GM12878 (cell line): ENCODE measurements around the gene CTBP1. TPM values are rescaled to one million over a fixed set of nuclear protein-coding genes. Genes with fewer than 3 reads are reported as not detected.
A peak's percentile ranks its signal among the peaks of the same experiment; 100 is the strongest.

Experiments used
- ASH2L ChIP-seq: fragments of 300-600, 200-600 bp; sonication (generic); IDR thresholded peaks from 2 replicates; pipeline ENCODE4 v1.6.1; 2017; ENCODE audit warnings: low read depth, mild to moderate bottlenecking, borderline replicate concordance
- BMI1 ChIP-seq: fragments of 450-650 bp; IDR thresholded peaks from 2 replicates; pipeline ENCODE4 v1.6.1; 2016; ENCODE audit warnings: mild to moderate bottlenecking, moderate library complexity, borderline replicate concordance
- CREM ChIP-seq: IDR thresholded peaks from 2 replicates; pipeline ENCODE4 v1.6.1; 2014; ENCODE audit warnings: antibody characterized with exemption, low read depth
- EGR1 ChIP-seq, 2 experiments: IDR thresholded peaks; 1 replicate in 1 of 2; 2 replicates in 1 of 2; pipeline ENCODE4 v1.6.1; 2011 to 2012; ENCODE audit warnings: low read depth in 2 of 2, low read length in 2 of 2, borderline replicate concordance in 1 of 2, mild to moderate bottlenecking in 1 of 2, moderate library complexity in 1 of 2
- EZH2 ChIP-seq: IDR thresholded peaks from 2 replicates; pipeline ENCODE4 v1.6.1; 2012; ENCODE audit warnings: low read depth, mild to moderate bottlenecking, control low read depth, inconsistent platforms, low read length, borderline replicate concordance; ENCODE audit not compliant: control insufficient read depth
- KLF5 ChIP-seq: fragments of 450-650 bp; IDR thresholded peaks from 2 replicates; pipeline ENCODE4 v1.6.1; 2014; ENCODE audit warnings: mild to moderate bottlenecking; ENCODE audit not compliant: partially characterized antibody
- POU2F2 ChIP-seq: IDR thresholded peaks from 3 replicates; pipeline ENCODE4 v1.6.1; 2011; ENCODE audit warnings: low read depth, mild to moderate bottlenecking, low read length, borderline replicate concordance
- RAD51 ChIP-seq: fragments of 450-650 bp; IDR thresholded peaks from 2 replicates; pipeline ENCODE4 v1.6.1; 2016; ENCODE audit warnings: moderate library complexity, mild to moderate bottlenecking, inconsistent platforms
- RCOR1 ChIP-seq: conservative IDR thresholded peaks from 2 replicates; pipeline ENCODE4 v1.6.1; 2012; ENCODE audit warnings: low read depth, low read length, improper control_type of control experiment
- RELA ChIP-seq: fragments of 450-650 bp; IDR thresholded peaks from 2 replicates; pipeline ENCODE4 v1.8.0; 2014; ENCODE audit warnings: borderline replicate concordance; ENCODE audit not compliant: partially characterized antibody
- RFX5 ChIP-seq: IDR thresholded peaks from 2 replicates; pipeline ENCODE4 v1.6.1; 2011; ENCODE audit warnings: low read depth, low read length, improper control_type of control experiment
- STAT3 ChIP-seq: IDR thresholded peaks from 2 replicates; pipeline ENCODE4 v1.6.1; 2011; ENCODE audit warnings: low read depth, low read length, improper control_type of control experiment
- WRNIP1 ChIP-seq: IDR thresholded peaks from 2 replicates; pipeline ENCODE4 v1.6.1; 2011; ENCODE audit warnings: low read depth, low read length, improper control_type of control experiment, borderline replicate concordance
- ZNF24 ChIP-seq: fragments of 450-650 bp; IDR thresholded peaks from 2 replicates; pipeline ENCODE4 v1.6.1; 2017; ENCODE audit warnings: antibody characterized with exemption, mild to moderate bottlenecking
- ZSCAN29 ChIP-seq: fragments of 450-650 bp; IDR thresholded peaks from 2 replicates; pipeline ENCODE4 v1.6.1; 2017; ENCODE audit warnings: mild to moderate bottlenecking, moderate library complexity
- ZZZ3 ChIP-seq: IDR thresholded peaks from 2 replicates; pipeline ENCODE4 v1.6.1; 2011; ENCODE audit warnings: low read depth; ENCODE audit not compliant: control insufficient read depth, insufficient read length
- polyA plus RNA-seq, 11 experiments: library from polyadenylated mRNA; depleted of rRNA in 4 of 11; unstranded in 6 of 11; stranded (reverse) in 5 of 11; fragments of >200 nt; fragmentation: Nextera tagmentation in 4 of 11; fragmentation: Illumina TruSeq in 1 of 11; extraction: Ambion mirVana in 4 of 11; extraction: Trizol in 1 of 11; gene quantifications; 1 replicate in 1 of 11; 2 replicates in 10 of 11; pipeline versions ENCODE4 v1.2.1 to v1.2.3, GENCODE V29; 2011 to 2016; ENCODE audit warnings: inconsistent platforms in 2 of 11, missing spikeins in 2 of 11, low read depth in 1 of 11
- total RNA-seq, 4 experiments: library from RNA; depleted of rRNA in 3 of 4; stranded (reverse); fragments of >200 nt in 3 of 4; fragmentation: Illumina TruSeq in 1 of 4; extraction: Trizol in 1 of 4; gene quantifications; 2 replicates each; pipeline versions ENCODE4 v1.2.1 to v1.2.3, GENCODE V29; 2013 to 2021
- TF ChIP-seq, protein P1 (sequence below): IDR thresholded peaks from 2 replicates; pipeline ENCODE4 v1.6.1; 2012; ENCODE audit warnings: low read depth, low read length, improper control_type of control experiment
- TF ChIP-seq, protein P2 (sequence below): fragments of 450-650 bp; IDR thresholded peaks from 2 replicates; pipeline ENCODE4 v1.6.1; 2017; ENCODE audit warnings: mild to moderate bottlenecking, moderate library complexity
- TF ChIP-seq, protein P3 (sequence below): IDR thresholded peaks from 2 replicates; pipeline ENCODE4 v1.6.1; 2011; ENCODE audit warnings: borderline replicate concordance, low read depth, mild to moderate bottlenecking, moderate library complexity, mixed read lengths, low read length; ENCODE audit not compliant: insufficient read depth; ENCODE audit errors: extremely low read length
- TF ChIP-seq, protein P4 (sequence below): IDR thresholded peaks from 2 replicates; pipeline ENCODE4 v1.6.1; 2011; ENCODE audit warnings: low read depth, low read length, improper control_type of control experiment, borderline replicate concordance
- TF ChIP-seq, protein P5 (sequence below): fragments of 450-650 bp; conservative IDR thresholded peaks from 2 replicates; pipeline ENCODE4 v1.6.1; 2017; ENCODE audit warnings: mild to moderate bottlenecking, moderate library complexity

CTBP1 gene
- total and polyA plus RNA-seq, 10 of the 15 experiments (the other 5 are each of a cell fraction or from before 2014, with no cell fraction given), result 7.4 to 182 (median 63.1) TPM

DNA sequence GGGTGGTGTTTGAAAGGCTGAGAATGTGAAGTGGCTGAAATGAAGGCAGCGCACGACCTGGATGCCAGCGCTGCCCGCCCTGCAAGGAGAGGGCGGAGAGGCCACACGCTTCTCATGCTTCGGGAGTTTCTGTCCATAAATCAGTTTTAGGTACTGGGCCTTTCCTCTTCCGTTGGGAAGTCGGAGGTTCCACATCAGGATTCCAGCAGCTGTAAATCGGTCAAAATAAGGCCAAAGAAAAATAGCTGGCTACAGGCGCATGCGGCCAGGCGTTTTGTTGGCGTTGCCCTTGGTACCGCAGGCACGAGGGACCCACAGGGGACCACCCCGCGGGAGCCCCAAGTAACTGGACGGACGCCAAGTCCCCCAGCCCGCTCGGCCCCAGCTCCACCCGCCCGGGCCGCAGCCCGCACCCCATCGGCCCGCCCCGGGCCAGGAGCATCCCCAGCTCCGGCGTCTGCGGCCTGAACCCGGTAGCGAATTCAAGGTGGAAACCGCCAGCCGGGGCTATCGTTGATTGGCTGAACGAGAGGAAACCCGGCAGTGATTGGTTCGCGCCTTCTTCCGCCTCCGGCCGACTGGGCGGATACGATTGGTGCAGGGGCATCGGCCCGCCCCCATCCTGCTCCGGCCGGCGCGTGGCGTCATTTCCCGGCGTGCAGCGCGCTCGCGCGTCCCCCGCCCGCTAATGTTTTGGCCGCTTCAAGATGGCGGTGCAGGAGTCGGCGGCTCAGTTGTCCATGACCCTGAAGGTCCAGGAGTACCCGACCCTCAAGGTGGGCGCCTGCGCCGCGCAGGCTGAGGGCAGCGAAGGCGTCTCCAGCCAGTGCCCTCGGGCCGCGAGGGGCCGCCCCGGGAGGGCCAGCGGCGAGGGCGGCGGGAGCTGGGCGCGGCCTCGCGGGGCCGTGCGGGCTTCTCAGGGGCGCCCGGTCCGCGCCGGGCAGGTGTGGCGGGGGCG lies 40.6 kb upstream of the CTBP1 start, which contains the start of gene MAEA (continued):
- peak; percentile 61; the same call in 1 of the 2 replicates for TF ChIP-seq RFX5
- no peak for TF ChIP-seq ZNF24
- TF ChIP-seq RAD51, result no peak
- TF ChIP-seq, protein P1, sequence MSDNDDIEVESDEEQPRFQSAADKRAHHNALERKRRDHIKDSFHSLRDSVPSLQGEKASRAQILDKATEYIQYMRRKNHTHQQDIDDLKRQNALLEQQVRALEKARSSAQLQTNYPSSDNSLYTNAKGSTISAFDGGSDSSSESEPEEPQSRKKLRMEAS, result peak; percentile 16
- TF ChIP-seq CREM, result peak; percentile 87
- TF ChIP-seq POU2F2, result peak; percentile 72; the same call in 2 of the 3 replicates
- no peak for TF ChIP-seq RELA
- TF ChIP-seq KLF5, result no peak
- TF ChIP-seq BMI1, result no peak
- TF ChIP-seq, protein P2, sequence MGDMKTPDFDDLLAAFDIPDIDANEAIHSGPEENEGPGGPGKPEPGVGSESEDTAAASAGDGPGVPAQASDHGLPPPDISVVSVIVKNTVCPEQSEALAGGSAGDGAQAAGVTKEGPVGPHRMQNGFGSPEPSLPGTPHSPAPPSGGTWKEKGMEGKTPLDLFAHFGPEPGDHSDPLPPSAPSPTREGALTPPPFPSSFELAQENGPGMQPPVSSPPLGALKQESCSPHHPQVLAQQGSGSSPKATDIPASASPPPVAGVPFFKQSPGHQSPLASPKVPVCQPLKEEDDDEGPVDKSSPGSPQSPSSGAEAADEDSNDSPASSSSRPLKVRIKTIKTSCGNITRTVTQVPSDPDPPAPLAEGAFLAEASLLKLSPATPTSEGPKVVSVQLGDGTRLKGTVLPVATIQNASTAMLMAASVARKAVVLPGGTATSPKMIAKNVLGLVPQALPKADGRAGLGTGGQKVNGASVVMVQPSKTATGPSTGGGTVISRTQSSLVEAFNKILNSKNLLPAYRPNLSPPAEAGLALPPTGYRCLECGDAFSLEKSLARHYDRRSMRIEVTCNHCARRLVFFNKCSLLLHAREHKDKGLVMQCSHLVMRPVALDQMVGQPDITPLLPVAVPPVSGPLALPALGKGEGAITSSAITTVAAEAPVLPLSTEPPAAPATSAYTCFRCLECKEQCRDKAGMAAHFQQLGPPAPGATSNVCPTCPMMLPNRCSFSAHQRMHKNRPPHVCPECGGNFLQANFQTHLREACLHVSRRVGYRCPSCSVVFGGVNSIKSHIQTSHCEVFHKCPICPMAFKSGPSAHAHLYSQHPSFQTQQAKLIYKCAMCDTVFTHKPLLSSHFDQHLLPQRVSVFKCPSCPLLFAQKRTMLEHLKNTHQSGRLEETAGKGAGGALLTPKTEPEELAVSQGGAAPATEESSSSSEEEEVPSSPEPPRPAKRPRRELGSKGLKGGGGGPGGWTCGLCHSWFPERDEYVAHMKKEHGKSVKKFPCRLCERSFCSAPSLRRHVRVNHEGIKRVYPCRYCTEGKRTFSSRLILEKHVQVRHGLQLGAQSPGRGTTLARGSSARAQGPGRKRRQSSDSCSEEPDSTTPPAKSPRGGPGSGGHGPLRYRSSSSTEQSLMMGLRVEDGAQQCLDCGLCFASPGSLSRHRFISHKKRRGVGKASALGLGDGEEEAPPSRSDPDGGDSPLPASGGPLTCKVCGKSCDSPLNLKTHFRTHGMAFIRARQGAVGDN, result peak; percentile 32; the same call in 1 of the 2 replicates
- TF ChIP-seq, protein P3, sequence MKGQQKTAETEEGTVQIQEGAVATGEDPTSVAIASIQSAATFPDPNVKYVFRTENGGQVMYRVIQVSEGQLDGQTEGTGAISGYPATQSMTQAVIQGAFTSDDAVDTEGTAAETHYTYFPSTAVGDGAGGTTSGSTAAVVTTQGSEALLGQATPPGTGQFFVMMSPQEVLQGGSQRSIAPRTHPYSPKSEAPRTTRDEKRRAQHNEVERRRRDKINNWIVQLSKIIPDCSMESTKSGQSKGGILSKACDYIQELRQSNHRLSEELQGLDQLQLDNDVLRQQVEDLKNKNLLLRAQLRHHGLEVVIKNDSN, result no peak
- 0 out of 3 replicates have a peak, but pooled peaks of 1 of the 2 experiments have one; percentile 25 for TF ChIP-seq EGR1 (IDR thresholded peaks at IDR 0.05; ENCODE audit: borderline replicate concordance in 1 of 2, low read depth in 2 of 2, low read length in 2 of 2)
- no peak for TF ChIP-seq EZH2
- no peak for TF ChIP-seq ASH2L
- TF ChIP-seq, protein P4, sequence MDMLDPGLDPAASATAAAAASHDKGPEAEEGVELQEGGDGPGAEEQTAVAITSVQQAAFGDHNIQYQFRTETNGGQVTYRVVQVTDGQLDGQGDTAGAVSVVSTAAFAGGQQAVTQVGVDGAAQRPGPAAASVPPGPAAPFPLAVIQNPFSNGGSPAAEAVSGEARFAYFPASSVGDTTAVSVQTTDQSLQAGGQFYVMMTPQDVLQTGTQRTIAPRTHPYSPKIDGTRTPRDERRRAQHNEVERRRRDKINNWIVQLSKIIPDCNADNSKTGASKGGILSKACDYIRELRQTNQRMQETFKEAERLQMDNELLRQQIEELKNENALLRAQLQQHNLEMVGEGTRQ, result no peak
- TF ChIP-seq STAT3, result no peak
- no peak for TF ChIP-seq WRNIP1
- no peak for TF ChIP-seq ZZZ3
- no peak for TF ChIP-seq ZSCAN29
- TF ChIP-seq RCOR1, result no peak
- TF ChIP-seq, protein P5, sequence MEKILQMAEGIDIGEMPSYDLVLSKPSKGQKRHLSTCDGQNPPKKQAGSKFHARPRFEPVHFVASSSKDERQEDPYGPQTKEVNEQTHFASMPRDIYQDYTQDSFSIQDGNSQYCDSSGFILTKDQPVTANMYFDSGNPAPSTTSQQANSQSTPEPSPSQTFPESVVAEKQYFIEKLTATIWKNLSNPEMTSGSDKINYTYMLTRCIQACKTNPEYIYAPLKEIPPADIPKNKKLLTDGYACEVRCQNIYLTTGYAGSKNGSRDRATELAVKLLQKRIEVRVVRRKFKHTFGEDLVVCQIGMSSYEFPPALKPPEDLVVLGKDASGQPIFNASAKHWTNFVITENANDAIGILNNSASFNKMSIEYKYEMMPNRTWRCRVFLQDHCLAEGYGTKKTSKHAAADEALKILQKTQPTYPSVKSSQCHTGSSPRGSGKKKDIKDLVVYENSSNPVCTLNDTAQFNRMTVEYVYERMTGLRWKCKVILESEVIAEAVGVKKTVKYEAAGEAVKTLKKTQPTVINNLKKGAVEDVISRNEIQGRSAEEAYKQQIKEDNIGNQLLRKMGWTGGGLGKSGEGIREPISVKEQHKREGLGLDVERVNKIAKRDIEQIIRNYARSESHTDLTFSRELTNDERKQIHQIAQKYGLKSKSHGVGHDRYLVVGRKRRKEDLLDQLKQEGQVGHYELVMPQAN, result peak; percentile 97
